GM18519 (cell line): Measurements from ENCODE around the gene PRR33.
"Not testable (repeated sequence)": the region's sequence is repeated elsewhere in the genome, so short reads cannot be mapped to it uniquely, and the experiment has no call there.

Experiments
- ATAC-seq: cut with Tn5 transposase; IDR thresholded peaks from one replicate; pipeline ENCODE4 v1.9.1; 2021; ENCODE audit warnings: mild to moderate bottlenecking, moderate library complexity; ENCODE audit not compliant: unreplicated experiment, low FRiP score

PRR33 gene

GRCh38 chr11:1890856-1891830 is 552 bp downstream of the PRR33 start:
- ATAC-seq: no peak

- ATAC-seq: no peak
Observed at GRCh38 chr11:1889941-1890855, 1.5 kb downstream of the PRR33 start.

- ATAC-seq: no peak
Observed at GRCh38 chr11:1889224-1889930, 2.3 kb downstream of the PRR33 start.

- ATAC-seq: no peak
Observed at GRCh38 chr11:1888811-1889210, 2.9 kb downstream of the PRR33 start.

GRCh38 chr11:1888347-1888753 is 3.3 kb downstream of the PRR33 start:
- ATAC-seq: no peak

GRCh38 chr11:1887451-1888346 is 4.0 kb downstream of the PRR33 start:
- no peak for ATAC-seq

GRCh38 chr11:1886551-1886950 is 5.1 kb downstream of the PRR33 start:
- not testable (repeated sequence) for ATAC-seq

- ATAC-seq: no peak
Observed at GRCh38 chr11:1884303-1884700, 7.4 kb downstream of the PRR33 start.

- ATAC-seq: no peak
Observed at GRCh38 chr11:1883346-1884302, 8.1 kb downstream of the PRR33 start.

GRCh38 chr11:1882265-1883238 is 9.1 kb downstream of the PRR33 start:
- no peak for ATAC-seq

GRCh38 chr11:1881442-1882264 is 10.0 kb downstream of the PRR33 start:
- ATAC-seq: no peak

- no peak for ATAC-seq
Observed at GRCh38 chr11:1880746-1881441, 10.8 kb downstream of the PRR33 start.

GRCh38 chr11:1879941-1880720 is 11.6 kb downstream of the PRR33 start:
- ATAC-seq: no peak

- ATAC-seq: no peak
Observed at GRCh38 chr11:1879342-1879940, 12.3 kb downstream of the PRR33 start.
